Measurements from ENCODE around the gene BST2. TPM values are rescaled to one million over a fixed set of nuclear protein-coding genes. Genes with fewer than 3 reads are reported as not detected.

BST2 gene
- total and polyA plus RNA-seq, 9 of the 15 experiments (the other 6 are each of a cell fraction or from before 2014, with no cell fraction given): 11.2 to 232 (median 151) TPM

DNA sequence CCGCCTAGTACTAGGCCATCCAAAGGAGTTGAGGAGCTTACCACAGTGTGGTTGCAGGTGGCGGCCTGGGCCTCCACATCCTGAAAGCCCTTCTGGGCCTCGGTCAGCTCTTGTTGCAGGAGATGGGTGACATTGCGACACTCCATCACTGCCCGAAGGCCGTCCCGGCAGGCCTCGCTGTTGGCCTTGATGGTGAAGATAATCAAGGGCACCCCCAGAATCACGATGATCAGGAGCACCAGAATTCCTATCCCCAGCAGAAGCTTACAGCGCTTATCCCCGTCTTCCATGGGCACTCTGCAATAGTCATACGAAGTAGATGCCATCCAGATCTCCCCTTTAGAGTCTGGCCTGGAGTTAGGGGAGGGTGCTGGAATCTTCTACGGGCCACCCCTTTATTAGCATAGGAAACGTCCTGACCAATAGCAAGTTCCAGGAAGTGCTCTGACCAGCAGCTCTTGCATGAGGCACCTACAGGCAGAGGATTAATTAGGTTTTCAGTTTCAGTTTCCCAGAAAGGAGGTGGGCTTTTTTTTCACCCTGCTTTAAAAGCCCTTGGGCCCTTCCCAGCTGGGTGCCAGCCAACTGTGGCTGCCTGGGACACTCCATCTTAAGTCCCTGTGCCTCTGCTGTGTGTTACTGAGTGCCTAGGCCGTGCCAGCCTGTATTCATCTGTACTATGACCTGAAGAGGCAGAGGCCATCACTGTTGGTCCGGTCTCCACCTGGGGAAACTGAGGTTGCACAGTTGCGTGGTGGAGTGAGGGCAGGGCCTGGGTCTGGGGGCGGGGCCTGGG is at the start of gene BST2 (continued):
- TF ChIP-seq, protein P1, sequence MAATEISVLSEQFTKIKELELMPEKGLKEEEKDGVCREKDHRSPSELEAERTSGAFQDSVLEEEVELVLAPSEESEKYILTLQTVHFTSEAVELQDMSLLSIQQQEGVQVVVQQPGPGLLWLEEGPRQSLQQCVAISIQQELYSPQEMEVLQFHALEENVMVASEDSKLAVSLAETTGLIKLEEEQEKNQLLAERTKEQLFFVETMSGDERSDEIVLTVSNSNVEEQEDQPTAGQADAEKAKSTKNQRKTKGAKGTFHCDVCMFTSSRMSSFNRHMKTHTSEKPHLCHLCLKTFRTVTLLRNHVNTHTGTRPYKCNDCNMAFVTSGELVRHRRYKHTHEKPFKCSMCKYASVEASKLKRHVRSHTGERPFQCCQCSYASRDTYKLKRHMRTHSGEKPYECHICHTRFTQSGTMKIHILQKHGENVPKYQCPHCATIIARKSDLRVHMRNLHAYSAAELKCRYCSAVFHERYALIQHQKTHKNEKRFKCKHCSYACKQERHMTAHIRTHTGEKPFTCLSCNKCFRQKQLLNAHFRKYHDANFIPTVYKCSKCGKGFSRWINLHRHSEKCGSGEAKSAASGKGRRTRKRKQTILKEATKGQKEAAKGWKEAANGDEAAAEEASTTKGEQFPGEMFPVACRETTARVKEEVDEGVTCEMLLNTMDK (IDR thresholded peaks at IDR 0.05; ENCODE audit: borderline replicate concordance, insufficient read depth, low read depth, low read length, poor library complexity, severe bottlenecking): no peak
- no peak for TF ChIP-seq SNRNP70 (optimal IDR thresholded peaks at IDR 0.05; ENCODE audit: low read depth, low read length)
- no peak for TF ChIP-seq ARHGAP35 (IDR thresholded peaks at IDR 0.05; ENCODE audit: partially characterized antibody)
- TF ChIP-seq POLR2A (conservative IDR thresholded peaks at IDR 0.05): peak; percentile 91
- TF ChIP-seq CHD4 (IDR thresholded peaks at IDR 0.05; ENCODE audit: insufficient read depth, insufficient replicate concordance, low read depth, low read length, poor library complexity, severe bottlenecking): no peak
- TF ChIP-seq ATF1 (CRISPR knock-in tag; IDR thresholded peaks at IDR 0.05): no peak
- peak; percentile 54; the same call in 1 of the 2 replicates for TF ChIP-seq ATF1 (tag; IDR thresholded peaks at IDR 0.05)
- TF ChIP-seq, protein P2, sequence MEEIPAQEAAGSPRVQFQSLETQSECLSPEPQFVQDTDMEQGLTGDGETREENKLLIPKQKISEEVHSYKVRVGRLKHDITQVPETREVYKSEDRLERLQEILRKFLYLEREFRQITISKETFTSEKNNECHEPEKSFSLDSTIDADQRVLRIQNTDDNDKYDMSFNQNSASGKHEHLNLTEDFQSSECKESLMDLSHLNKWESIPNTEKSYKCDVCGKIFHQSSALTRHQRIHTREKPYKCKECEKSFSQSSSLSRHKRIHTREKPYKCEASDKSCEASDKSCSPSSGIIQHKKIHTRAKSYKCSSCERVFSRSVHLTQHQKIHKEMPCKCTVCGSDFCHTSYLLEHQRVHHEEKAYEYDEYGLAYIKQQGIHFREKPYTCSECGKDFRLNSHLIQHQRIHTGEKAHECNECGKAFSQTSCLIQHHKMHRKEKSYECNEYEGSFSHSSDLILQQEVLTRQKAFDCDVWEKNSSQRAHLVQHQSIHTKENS (CRISPR knock-in tag; IDR thresholded peaks at IDR 0.05): no peak
- no peak for TF ChIP-seq OTX1 (CRISPR knock-in tag; IDR thresholded peaks at IDR 0.05)
- TF ChIP-seq, protein P3, sequence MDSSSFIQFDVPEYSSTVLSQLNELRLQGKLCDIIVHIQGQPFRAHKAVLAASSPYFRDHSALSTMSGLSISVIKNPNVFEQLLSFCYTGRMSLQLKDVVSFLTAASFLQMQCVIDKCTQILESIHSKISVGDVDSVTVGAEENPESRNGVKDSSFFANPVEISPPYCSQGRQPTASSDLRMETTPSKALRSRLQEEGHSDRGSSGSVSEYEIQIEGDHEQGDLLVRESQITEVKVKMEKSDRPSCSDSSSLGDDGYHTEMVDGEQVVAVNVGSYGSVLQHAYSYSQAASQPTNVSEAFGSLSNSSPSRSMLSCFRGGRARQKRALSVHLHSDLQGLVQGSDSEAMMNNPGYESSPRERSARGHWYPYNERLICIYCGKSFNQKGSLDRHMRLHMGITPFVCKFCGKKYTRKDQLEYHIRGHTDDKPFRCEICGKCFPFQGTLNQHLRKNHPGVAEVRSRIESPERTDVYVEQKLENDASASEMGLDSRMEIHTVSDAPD (CRISPR knock-in tag; IDR thresholded peaks at IDR 0.05): no peak
- peak; percentile 76 for TF ChIP-seq NFYB (IDR thresholded peaks at IDR 0.05; ENCODE audit: extremely low read depth, insufficient read length)
- no peak for TF ChIP-seq ILF3 (IDR thresholded peaks at IDR 0.05; ENCODE audit: borderline replicate concordance)
- TF ChIP-seq CREB1 (IDR thresholded peaks at IDR 0.05): no peak
- TF ChIP-seq CREB1 (CRISPR knock-in tag; IDR thresholded peaks at IDR 0.05): no peak
- TF ChIP-seq, protein P4, sequence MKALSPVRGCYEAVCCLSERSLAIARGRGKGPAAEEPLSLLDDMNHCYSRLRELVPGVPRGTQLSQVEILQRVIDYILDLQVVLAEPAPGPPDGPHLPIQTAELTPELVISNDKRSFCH (CRISPR knock-in tag; IDR thresholded peaks at IDR 0.05): no peak
- TF ChIP-seq, protein P4 (tag; IDR thresholded peaks at IDR 0.05): no peak
- no peak for TF ChIP-seq ZNF274 (IDR thresholded peaks at IDR 0.05; ENCODE audit: borderline replicate concordance, low read depth, low read length)
- TF ChIP-seq, protein P5, sequence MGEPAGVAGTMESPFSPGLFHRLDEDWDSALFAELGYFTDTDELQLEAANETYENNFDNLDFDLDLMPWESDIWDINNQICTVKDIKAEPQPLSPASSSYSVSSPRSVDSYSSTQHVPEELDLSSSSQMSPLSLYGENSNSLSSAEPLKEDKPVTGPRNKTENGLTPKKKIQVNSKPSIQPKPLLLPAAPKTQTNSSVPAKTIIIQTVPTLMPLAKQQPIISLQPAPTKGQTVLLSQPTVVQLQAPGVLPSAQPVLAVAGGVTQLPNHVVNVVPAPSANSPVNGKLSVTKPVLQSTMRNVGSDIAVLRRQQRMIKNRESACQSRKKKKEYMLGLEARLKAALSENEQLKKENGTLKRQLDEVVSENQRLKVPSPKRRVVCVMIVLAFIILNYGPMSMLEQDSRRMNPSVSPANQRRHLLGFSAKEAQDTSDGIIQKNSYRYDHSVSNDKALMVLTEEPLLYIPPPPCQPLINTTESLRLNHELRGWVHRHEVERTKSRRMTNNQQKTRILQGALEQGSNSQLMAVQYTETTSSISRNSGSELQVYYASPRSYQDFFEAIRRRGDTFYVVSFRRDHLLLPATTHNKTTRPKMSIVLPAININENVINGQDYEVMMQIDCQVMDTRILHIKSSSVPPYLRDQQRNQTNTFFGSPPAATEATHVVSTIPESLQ (CRISPR knock-in tag; IDR thresholded peaks at IDR 0.05): no peak
- TF ChIP-seq KAT7 (CRISPR knock-in tag; IDR thresholded peaks at IDR 0.05; ENCODE audit: borderline replicate concordance): no peak
- TF ChIP-seq, protein P6, sequence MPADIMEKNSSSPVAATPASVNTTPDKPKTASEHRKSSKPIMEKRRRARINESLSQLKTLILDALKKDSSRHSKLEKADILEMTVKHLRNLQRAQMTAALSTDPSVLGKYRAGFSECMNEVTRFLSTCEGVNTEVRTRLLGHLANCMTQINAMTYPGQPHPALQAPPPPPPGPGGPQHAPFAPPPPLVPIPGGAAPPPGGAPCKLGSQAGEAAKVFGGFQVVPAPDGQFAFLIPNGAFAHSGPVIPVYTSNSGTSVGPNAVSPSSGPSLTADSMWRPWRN (IDR thresholded peaks at IDR 0.05; ENCODE audit: low read depth): no peak
